HG03354 (cell line): ENCODE data around the gene KRT31.
"Not testable (repeated sequence)": the region's sequence is repeated elsewhere in the genome, so short reads cannot be mapped to it uniquely, and the experiment has no call there.

Experiments used
- ATAC-seq: cut with Tn5 transposase; IDR thresholded peaks from one replicate; pipeline ENCODE4 v1.9.1; 2021; ENCODE audit warnings: mild to moderate bottlenecking; ENCODE audit not compliant: unreplicated experiment, poor library complexity, severe bottlenecking

Gene KRT31

GRCh38 chr17:41393294-41393693, 4.1 kb downstream of the KRT31 start:
- no peak for ATAC-seq

GRCh38 chr17:41392278-41392677, 5.1 kb downstream of the KRT31 start:
- ATAC-seq = no peak

GRCh38 chr17:41391535-41391934, 5.9 kb downstream of the KRT31 start:
- ATAC-seq = no peak

GRCh38 chr17:41390411-41390938, 6.9 kb downstream of the KRT31 start:
- ATAC-seq = no peak

GRCh38 chr17:41387670-41388069, 9.7 kb downstream of the KRT31 start:
- ATAC-seq = no peak

- no peak for ATAC-seq
Measured at GRCh38 chr17:41386227-41386626, 11.2 kb downstream of the KRT31 start.

- ATAC-seq = no peak
Measured at GRCh38 chr17:41383690-41384089, 13.7 kb downstream of the KRT31 start.

- no peak for ATAC-seq
Measured at GRCh38 chr17:41382394-41382793, 15.0 kb downstream of the KRT31 start.

GRCh38 chr17:41381943-41382342, 15.5 kb downstream of the KRT31 start, which contains the start of gene KRT34:
Gene KRT34, minus strand, starts transcription at chr17:41382306. Its CDS starts 60 bp downstream, at chr17:41382246.
- ATAC-seq = not testable (repeated sequence)

GRCh38 chr17:41380091-41380490, 17.3 kb downstream of the KRT31 start:
- not testable (repeated sequence) for ATAC-seq

- no peak for ATAC-seq
Measured at GRCh38 chr17:41377546-41377945, 19.9 kb downstream of the KRT31 start.

- no peak for ATAC-seq
Measured at GRCh38 chr17:41369713-41370112, 27.7 kb downstream of the KRT31 start, which contains the start of gene KRT33B. Gene KRT33B, minus strand, starts transcription at chr17:41369813. Its CDS starts 63 bp downstream, at chr17:41369750.

GRCh38 chr17:41369023-41369422, 28.4 kb downstream of the KRT31 start:
- no peak for ATAC-seq

GRCh38 chr17:41367426-41368075, 29.9 kb downstream of the KRT31 start:
- ATAC-seq = no peak

- no peak for ATAC-seq
Measured at GRCh38 chr17:41366070-41366469, 31.3 kb downstream of the KRT31 start.

GRCh38 chr17:41363881-41364280, 33.5 kb downstream of the KRT31 start:
- no peak for ATAC-seq

- ATAC-seq = no peak
Measured at GRCh38 chr17:41360296-41360995, 37.0 kb downstream of the KRT31 start.

GRCh38 chr17:41354536-41354935, 42.9 kb downstream of the KRT31 start:
- ATAC-seq = no peak

GRCh38 chr17:41352597-41353366, 44.6 kb downstream of the KRT31 start:
- no peak for ATAC-seq

- no peak for ATAC-seq
Measured at GRCh38 chr17:41351177-41351576, 46.2 kb downstream of the KRT31 start.
